ENCODE results near the gene CST6.

CST6 gene

GRCh38 chr11:65977621-65978390, 34.0 kb upstream of the CST6 start:
- no peak for TF ChIP-seq CTCF (IDR thresholded peaks at IDR 0.05; ENCODE audit: insufficient read depth, low read length, missing control alignments)
- POLR2A ChIA-PET, result no interaction called here
- CTCF ChIA-PET, result interaction anchor here (1.0 to 44.9 kb wide), 6 partner anchors 10 to 267 kb away, joined by 3 to 1090 read pairs (median 3); partner anchors contain the start of genes CCDC85B, CTSW, EFEMP2 and FIBP
- H3K4me3 ChIP-seq (ENCODE audit: low read depth, low read length), result no peak overlapping the region
- DNase-seq (ENCODE audit: low read depth, low spot score), result no peak

- H3K4me3 ChIP-seq (ENCODE audit: low read depth, low read length), result no peak overlapping the region
- ChIA-PET POLR2A (interaction anchor here (1.0 kb wide), 1 partner anchor 24 kb away, joined by 3 read pairs; no protein-coding TSS in a partner anchor), CTCF (interaction anchor here (1.3 to 44.9 kb wide), 4 partner anchors 9 to 268 kb away, joined by 3 to 1090 read pairs (median 5); partner anchors contain the start of genes CCDC85B, CTSW, EFEMP2 and FIBP)
- no peak for DNase-seq (ENCODE audit: low read depth, low spot score)
- no peak for TF ChIP-seq CTCF (IDR thresholded peaks at IDR 0.05; ENCODE audit: insufficient read depth, low read length, missing control alignments)
These were observed 33.2 kb upstream of the CST6 start for GRCh38 chr11:65978391-65979238.

- ChIA-PET CTCF (interaction anchor here (1.1 to 44.9 kb wide), 5 partner anchors 9 to 268 kb away, joined by 3 to 1090 read pairs (median 4); partner anchors contain the start of genes CCDC85B, CTSW, EFEMP2 and FIBP), POLR2A (interaction anchor here (1.0 kb wide), 1 partner anchor 23 kb away, joined by 3 read pairs; no protein-coding TSS in a partner anchor)
- H3K4me3 ChIP-seq (ENCODE audit: low read depth, low read length), result no peak overlapping the region
- no peak for DNase-seq (ENCODE audit: low read depth, low spot score)
- TF ChIP-seq CTCF (IDR thresholded peaks at IDR 0.05; ENCODE audit: insufficient read depth, low read length, missing control alignments), result no peak
These were observed 32.5 kb upstream of the CST6 start for GRCh38 chr11:65979261-65979759.

- no peak overlapping the region for H3K4me3 ChIP-seq (ENCODE audit: low read depth, low read length)
- DNase-seq (ENCODE audit: low read depth, low spot score), result no peak
- no peak for TF ChIP-seq CTCF (IDR thresholded peaks at IDR 0.05; ENCODE audit: insufficient read depth, low read length, missing control alignments)
- POLR2A ChIA-PET, result interaction anchor here (2.5 kb wide), 1 partner anchor 90 kb away, joined by 7 read pairs; the partner anchor contains the start of gene CCDC85B
- CTCF ChIA-PET, result interaction anchor here (1.0 to 44.9 kb wide), 2 partner anchors 10 to 99 kb away, joined by 4 to 1090 read pairs; partner anchors contain the start of genes CCDC85B, CTSW, EFEMP2 and FIBP
These were observed 30.6 kb upstream of the CST6 start for GRCh38 chr11:65981101-65981740.

- ChIA-PET POLR2A (interaction anchor here (0.6 to 2.5 kb wide), 3 partner anchors 11 to 91 kb away, joined by 3 to 7 read pairs (median 4); partner anchors contain the start of gene CCDC85B), CTCF (interaction anchor here (0.8 to 44.9 kb wide), 6 partner anchors 9 to 277 kb away, joined by 3 to 1090 read pairs (median 4); partner anchors contain the start of genes CCDC85B, CTSW, EFEMP2 and FIBP)
- DNase-seq (ENCODE audit: low read depth, low spot score), result no peak
- no peak for TF ChIP-seq CTCF (IDR thresholded peaks at IDR 0.05; ENCODE audit: insufficient read depth, low read length, missing control alignments)
- H3K4me3 ChIP-seq (ENCODE audit: low read depth, low read length), result no peak overlapping the region
These were observed 29.6 kb upstream of the CST6 start for GRCh38 chr11:65981972-65982823.
